GM23248 (cell line): ENCODE results near the gene CSTF1.

ENCODE experiments used
- EZH2 ChIP-seq: fragments of 200-600 bp; sonication (generic); IDR thresholded peaks from 2 replicates; pipeline ENCODE4 v1.6.1; 2018; ENCODE audit warnings: antibody characterized with exemption, mild to moderate bottlenecking; ENCODE audit not compliant: insufficient read depth, poor library complexity, severe bottlenecking
- EZH2phosphoT487 ChIP-seq: fragments of 200-600 bp; sonication (generic); IDR thresholded peaks from 2 replicates; pipeline ENCODE4 v1.6.1; 2018; ENCODE audit warnings: antibody characterized with exemption, moderate library complexity, mild to moderate bottlenecking, low read depth; ENCODE audit not compliant: insufficient read depth

GRCh38 chr20:56430957-56431356 is 38.5 kb downstream of the CSTF1 start:
- no peak for TF ChIP-seq EZH2
- no peak for TF ChIP-seq EZH2phosphoT487
